Hepatocyte (in vitro differentiated cells): ENCODE measurements around the gene CPNE1. TPM values are rescaled to one million over a fixed set of nuclear protein-coding genes. Genes with fewer than 3 reads are reported as not detected.

Experiments used
- DNase-seq: peaks from one replicate; pipeline ENCODE4 v3.0.0-alpha.2; 2016; ENCODE audit warnings: low spot score
- H2AFZ ChIP-seq: fragments of 200-600 bp; sonication (generic); 2 replicates; pipeline ENCODE4 v1.6.0; 2016; ENCODE audit warnings: antibody characterized with exemption, mild to moderate bottlenecking
- H3K27ac ChIP-seq: fragments of 200-600 bp; sonication (generic); 2 replicates; pipeline ENCODE4 v1.5.1; 2016; ENCODE audit warnings: mild to moderate bottlenecking
- H3K27me3 ChIP-seq: fragments of 200-600 bp; sonication (generic); 2 replicates; pipeline ENCODE4 v1.6.1; 2016
- H3K36me3 ChIP-seq: fragments of 200-600 bp; sonication (generic); replicated peaks from 2 replicates; pipeline ENCODE4 v1.5.1; 2016; ENCODE audit warnings: low read depth; ENCODE audit not compliant: insufficient read depth
- H3K4me1 ChIP-seq: fragments of 200-600 bp; sonication (generic); 2 replicates; pipeline ENCODE4 v1.5.1; 2016; ENCODE audit warnings: mild to moderate bottlenecking, moderate library complexity; ENCODE audit not compliant: insufficient read depth
- H3K4me2 ChIP-seq: fragments of 200-600 bp; sonication (generic); 2 replicates; pipeline ENCODE4 v1.6.0; 2016
- H3K4me3 ChIP-seq: fragments of 200-600 bp; sonication (generic); 2 replicates; pipeline ENCODE4 v1.5.1; 2016; ENCODE audit warnings: mild to moderate bottlenecking
- H3K79me2 ChIP-seq: fragments of 200-600 bp; sonication (generic); 2 replicates; pipeline ENCODE4 v1.6.0; 2017; ENCODE audit warnings: mild to moderate bottlenecking
- H3K9me2 ChIP-seq: fragments of 200-600 bp; sonication (generic); replicated peaks from 2 replicates; pipeline ENCODE4 v1.6.0; 2017; ENCODE audit warnings: mild to moderate bottlenecking; ENCODE audit not compliant: insufficient read depth
- H3K9me3 ChIP-seq: fragments of 200-600 bp; sonication (generic); 2 replicates; pipeline ENCODE4 v1.5.1; 2016; ENCODE audit warnings: low read depth, mild to moderate bottlenecking
- H4K20me1 ChIP-seq: fragments of 200-600 bp; sonication (generic); 2 replicates; pipeline ENCODE4 v1.6.0; 2016; ENCODE audit warnings: mild to moderate bottlenecking; ENCODE audit not compliant: insufficient read depth, poor library complexity, severe bottlenecking
- CTCF ChIP-seq: fragments of 200-600 bp; sonication (generic); IDR thresholded peaks from 2 replicates; pipeline ENCODE4 v1.5.1; 2016; ENCODE audit warnings: antibody characterized with exemption, mild to moderate bottlenecking; ENCODE audit not compliant: poor library complexity
- EZH2 ChIP-seq: fragments of 200-600 bp; sonication (generic); IDR thresholded peaks from 2 replicates; pipeline ENCODE4 v1.6.1; 2016; ENCODE audit warnings: antibody characterized with exemption, mild to moderate bottlenecking, borderline replicate concordance
- EZH2phosphoT487 ChIP-seq: fragments of 200-600 bp; sonication (generic); IDR thresholded peaks from one replicate; pipeline ENCODE4 v1.6.1; 2018; ENCODE audit warnings: antibody characterized with exemption, mild to moderate bottlenecking, low read depth, moderate library complexity; ENCODE audit not compliant: unreplicated experiment, severe bottlenecking
- WGBS: methylation state at CpG from one replicate; pipeline ENCODE4 v1.1.6; 2016; ENCODE audit warnings: low lambda C conversion rate; ENCODE audit errors: missing lambda C conversion rate; 5-methylcytosine and 5-hydroxymethylcytosine counted together
- polyA plus RNA-seq: library from polyadenylated mRNA; unstranded; fragments of >200 nt; fragmentation: Nextera tagmentation; extraction: Ambion mirVana; gene quantifications from 2 replicates; pipeline ENCODE4 v1.2.1, GENCODE V29; 2016
- total RNA-seq: library from RNA; depleted of rRNA; stranded (reverse); fragments of >200 nt; gene quantifications from 2 replicates; pipeline ENCODE4 v1.2.3, GENCODE V29; 2014

The CPNE1 gene
- total and polyA plus RNA-seq, 2 experiments from 2014 or later: 68.9 to 93.4 TPM

- no peak overlapping the region for H3K4me2 ChIP-seq
- H3K27me3 ChIP-seq: no peaks in the 10 kb centered on the region
- WGBS: 47% methylated on average over 1 of the region's 1 CpG
- no peaks in the 10 kb centered on the region for H3K36me3 ChIP-seq
- no peaks in the 10 kb centered on the region for H4K20me1 ChIP-seq
- TF ChIP-seq EZH2: no peak
- no peak for TF ChIP-seq EZH2phosphoT487
- TF ChIP-seq CTCF: no peak
- no peaks in the 10 kb centered on the region for H3K79me2 ChIP-seq
- H3K27ac ChIP-seq: no peak overlapping the region
- H2AFZ ChIP-seq: no peak overlapping the region
- DNase-seq: no peak
- H3K9me2 ChIP-seq: no peaks in the 10 kb centered on the region
- no peaks in the 10 kb centered on the region for H3K9me3 ChIP-seq
- H3K4me1 ChIP-seq: no peaks in the 10 kb centered on the region
- no peak overlapping the region for H3K4me3 ChIP-seq
Measured at GRCh38 chr20:35681960-35682359, 17.3 kb upstream of the CPNE1 start.

- Histone ChIP-seq H2AFZ (no peak overlapping the region), H3K4me1 (no peaks in the 10 kb centered on the region), H3K4me3 (no peak overlapping the region), H3K9me3 (no peaks in the 10 kb centered on the region), H3K9me2 (no peaks in the 10 kb centered on the region), H3K27ac (no peak overlapping the region), H3K79me2 (no peaks in the 10 kb centered on the region), H3K36me3 (no peaks in the 10 kb centered on the region), H3K27me3 (no peaks in the 10 kb centered on the region), H3K4me2 (no peak overlapping the region), H4K20me1 (no peaks in the 10 kb centered on the region)
- WGBS: 87% methylated on average over 4 of the region's 4 CpGs
- TF ChIP-seq EZH2 (no peak), CTCF (no peak), EZH2phosphoT487 (no peak)
- no peak for DNase-seq
Measured at GRCh38 chr20:35680452-35681183, 15.9 kb upstream of the CPNE1 start.

- no peaks in the 10 kb centered on the region for H3K4me1 ChIP-seq
Measured at GRCh38 chr20:35674921-35675320, 10.2 kb upstream of the CPNE1 start.

More at GRCh38 chr20:35674921-35675320, 10.2 kb upstream of the CPNE1 start:
- TF ChIP-seq EZH2phosphoT487: no peak
- no peak for TF ChIP-seq EZH2
- TF ChIP-seq CTCF: no peak
- H3K9me3 ChIP-seq: no peaks in the 10 kb centered on the region
- no peak for DNase-seq
- no peak overlapping the region for H3K4me3 ChIP-seq
- 96% methylated on average over 8 of the region's 8 CpGs for whole genome bisulfite sequencing
- H3K9me2 ChIP-seq: no peaks in the 10 kb centered on the region
- H3K79me2 ChIP-seq: no peaks in the 10 kb centered on the region
- H2AFZ ChIP-seq: no peak overlapping the region
- no peak overlapping the region for H3K4me2 ChIP-seq
- H4K20me1 ChIP-seq: no peaks in the 10 kb centered on the region
- H3K27me3 ChIP-seq: no peaks in the 10 kb centered on the region
- no peaks in the 10 kb centered on the region for H3K36me3 ChIP-seq
- H3K27ac ChIP-seq: no peak overlapping the region
